Subcutaneous adipose tissue (tissue), 4 donors: ENCODE results near the gene NUMB. TPM values are rescaled to one million over a fixed set of nuclear protein-coding genes. Genes with fewer than 3 reads are reported as not detected.

Experiments
- CTCF ChIP-seq: fragments of 450-650 bp; IDR thresholded peaks from one replicate; pipeline ENCODE4 v1.5.1; 2016; ENCODE audit warnings: low read depth, mild to moderate bottlenecking, control low read depth, antibody characterized with exemption, moderate library complexity
- small RNA-seq: library from RNA; depleted of rRNA; stranded (forward); fragments of <200 nt; gene quantifications from one replicate; pipeline ENCODE3, GENCODE V24; 2016
- total RNA-seq, 4 donors: library from RNA; depleted of rRNA; stranded (reverse); fragments of >200 nt; gene quantifications; one replicate each; pipeline ENCODE4 v1.1.0, GENCODE V29; 2016

Gene NUMB
- total RNA-seq, 4 donors from 2014 or later, result 45.1 to 85.8 (median 61.2) TPM

DNA sequence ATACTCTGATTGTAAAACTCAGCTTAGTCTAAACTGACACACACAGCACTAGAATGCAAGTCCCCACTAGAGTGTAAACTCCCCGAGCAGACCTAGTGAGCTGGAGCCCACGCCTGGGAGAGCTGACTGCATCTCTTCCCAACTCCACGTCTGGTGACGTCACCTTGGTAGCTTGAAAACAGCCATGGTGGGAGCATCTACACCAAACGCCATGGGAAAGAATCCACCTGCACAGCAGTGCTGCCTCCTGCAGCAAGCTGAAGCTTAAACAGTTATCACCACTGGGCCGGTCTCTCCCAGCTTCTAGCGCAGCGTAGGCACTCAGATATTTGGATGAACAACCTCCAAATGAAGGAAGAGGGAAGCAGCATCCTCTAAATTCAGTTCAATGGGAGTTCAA, 225.4 kb downstream of the NUMB start:
- no peak for TF ChIP-seq CTCF

DNA sequence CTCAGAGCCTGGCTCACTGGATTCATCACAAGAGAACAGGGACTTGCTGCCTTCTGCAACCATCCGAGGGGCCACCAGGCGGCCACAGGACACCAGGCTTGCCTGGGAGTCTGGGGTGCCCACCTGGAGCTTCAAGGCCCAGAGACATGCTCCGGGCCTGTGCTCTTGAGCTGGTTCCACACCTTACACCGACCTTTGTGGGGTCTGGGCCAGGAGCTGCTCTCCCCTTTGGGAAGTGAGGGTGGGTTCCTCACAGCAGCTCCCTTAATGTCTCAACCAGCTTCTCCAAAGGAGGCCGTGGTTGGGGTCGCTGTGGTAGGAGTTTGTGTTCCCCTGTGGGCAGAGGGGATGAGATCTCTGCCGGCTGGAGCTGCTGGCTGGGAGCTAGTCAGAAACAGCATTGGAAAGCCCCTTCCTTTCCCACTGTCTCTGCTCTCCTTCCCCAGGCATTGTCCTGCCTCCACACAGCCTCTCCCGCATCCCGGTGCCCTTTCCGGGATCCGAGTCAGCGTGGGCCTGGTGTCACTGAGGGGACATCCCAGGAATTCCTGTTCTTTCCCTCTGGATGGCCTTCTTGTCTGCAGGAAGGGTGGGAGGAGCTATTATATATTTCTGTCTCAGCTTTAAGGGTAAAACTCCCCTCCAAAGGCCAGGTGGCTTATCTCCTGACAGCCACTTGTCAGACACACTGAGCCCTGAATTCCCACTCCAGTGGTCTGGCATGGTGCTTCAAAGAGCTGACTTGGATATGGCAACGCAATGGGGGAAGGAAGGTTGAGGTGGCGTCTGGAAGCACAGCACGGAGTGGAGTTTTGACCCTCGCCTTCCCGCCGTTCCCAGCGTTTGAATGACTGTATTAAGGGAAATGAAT, 226.1 kb downstream of the NUMB start:
- no peak for TF ChIP-seq CTCF

DNA sequence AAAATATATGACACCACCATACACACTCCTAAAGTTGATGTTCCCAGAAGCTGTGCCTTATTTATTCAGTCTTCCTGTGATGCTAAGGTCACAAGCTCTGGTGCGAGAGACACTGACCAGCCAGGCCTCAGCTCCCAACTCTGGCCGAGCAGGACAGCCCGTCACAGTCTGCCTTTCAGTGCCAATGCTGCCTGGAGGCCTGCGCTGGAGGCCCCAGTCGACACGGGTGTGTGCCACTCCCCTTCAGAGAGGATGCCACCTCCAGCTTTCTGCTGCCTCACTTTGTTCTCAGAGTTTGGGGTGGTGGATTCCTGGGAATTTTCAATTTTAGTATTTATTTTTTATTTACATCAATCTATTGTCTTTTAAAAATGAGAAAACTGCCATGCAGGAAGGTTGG, 228.3 kb downstream of the NUMB start:
- TF ChIP-seq CTCF, result no peak

- TF ChIP-seq CTCF, result no peak
Measured at GRCh38 chr14:73227812-73228781, 230.2 kb downstream of the NUMB start.

GRCh38 chr14:73225496-73225895, 232.8 kb downstream of the NUMB start:
- no peak for TF ChIP-seq CTCF

Small RNAs within 50 kb of the gene (small RNA-seq; reads per million reads assigned to genes)
- not detected for gene RNU6-419P

Other genes starting within 250 kb of the NUMB start
- gene PAPLN, start 221.0 kb downstream of the NUMB start, total RNA-seq, result 10 to 100 TPM; 10.4 to 52.2 (median 22.4) TPM
- 10 to 100 TPM in 1 of 4 donors, 1 to 10 TPM in 3; 5.7 to 15.1 (median 9.4) TPM for gene RIOX1, start 32.4 kb upstream of the NUMB start, total RNA-seq
- 10 to 100 TPM in 3 of 4 donors, 1 to 10 TPM in 1; 9.7 to 45.0 (median 22.3) TPM for gene ACOT1, start 78.6 kb upstream of the NUMB start, total RNA-seq
- gene HEATR4, start 100.4 kb upstream of the NUMB start, total RNA-seq, result 1 to 10 TPM in 1 of 4 donors, under 1 TPM in 3; 0.16 to 1.1 (median 0.39) TPM
- gene ACOT2, start 110.7 kb upstream of the NUMB start, total RNA-seq, result 100 to 1,000 TPM in 2 of 4 donors, 10 to 100 TPM in 2; 40.3 to 266 (median 88.0) TPM
- 10 to 100 TPM in 1 of 4 donors, 1 to 10 TPM in 3; 3.5 to 10.4 (median 5.5) TPM for gene ACOT4, start 133.3 kb upstream of the NUMB start, total RNA-seq
- gene ACOT6, start 154.0 kb upstream of the NUMB start, total RNA-seq, result not detected
- gene DNAL1, start 186.4 kb upstream of the NUMB start, total RNA-seq, result 10 to 100 TPM in 2 of 4 donors, 1 to 10 TPM in 2; 5.9 to 11.7 (median 8.1) TPM